SJSA1 (cell line): ENCODE results near the gene DNPH1. TPM values are rescaled to one million over a fixed set of nuclear protein-coding genes. Genes with fewer than 3 reads are reported as not detected.

Experiments
- total RNA-seq: library from RNA; depleted of rRNA; stranded (reverse); fragments of >200 nt; shearing (Covaris generic); gene quantifications from 2 replicates; pipeline ENCODE4 v1.2.3, GENCODE V29; 2014; rRNA removed

DNPH1 gene
- total RNA-seq, 1 experiment from 2014 or later = 35.7 TPM

Other genes with a start within 250 kb of the DNPH1 start
- gene PPP2R5D, start 244.9 kb downstream of the DNPH1 start, total RNA-seq = 63.4 and 78.4 TPM in 2 replicates
- 118 and 134 TPM in 2 replicates for gene MEA1, start 215.5 kb downstream of the DNPH1 start, total RNA-seq
- 109 and 118 TPM in 2 replicates for gene KLHDC3, start 215.2 kb downstream of the DNPH1 start, total RNA-seq
- 143 and 184 TPM in 2 replicates for gene RRP36, start 207.9 kb downstream of the DNPH1 start, total RNA-seq
- gene CUL7, start 175.6 kb downstream of the DNPH1 start, total RNA-seq = 13.7 and 18.8 TPM in 2 replicates
- gene MRPL2, start 170.0 kb downstream of the DNPH1 start, total RNA-seq = 24.6 and 34.3 TPM in 2 replicates
- 9.7 and 10.5 TPM in 2 replicates for gene KLC4, start 169.8 kb downstream of the DNPH1 start, total RNA-seq
- gene PTK7, start 153.2 kb downstream of the DNPH1 start, total RNA-seq = 60.6 and 87.0 TPM in 2 replicates
- 37.8 and 47.8 TPM in 2 replicates for gene SRF, start 58.2 kb downstream of the DNPH1 start, total RNA-seq
- 8.3 and 15.7 TPM in 2 replicates for gene CUL9, start 47.3 kb downstream of the DNPH1 start, total RNA-seq
- not detected in 2 replicates for gene TTBK1, start 14.0 kb upstream of the DNPH1 start, total RNA-seq
- gene SLC22A7, start 68.8 kb upstream of the DNPH1 start, total RNA-seq = not detected in 2 replicates
- not detected in 2 replicates for gene CRIP3, start 79.3 kb upstream of the DNPH1 start, total RNA-seq
- 8.0 and 12.2 TPM in 2 replicates for gene ZNF318, start 140.2 kb upstream of the DNPH1 start, total RNA-seq
- gene ABCC10, start 198.1 kb upstream of the DNPH1 start, total RNA-seq = 10.9 and 11.3 TPM in 2 replicates
- gene DLK2, start 226.1 kb upstream of the DNPH1 start, total RNA-seq = 0.16 TPM in 1 of 2 replicates, not detected in the other
- 18.5 and 24.8 TPM in 2 replicates for gene TJAP1, start 248.1 kb upstream of the DNPH1 start, total RNA-seq